ENCODE measurements around the gene LST1. TPM values are rescaled to one million over a fixed set of nuclear protein-coding genes. Genes with fewer than 3 reads are reported as not detected.
"Not testable (repeated sequence)": the region's sequence is repeated elsewhere in the genome, so short reads cannot be mapped to it uniquely, and the experiment has no call there.

The LST1 gene
- total RNA-seq, 4 donors from 2014 or later, result 1.6 to 7.0 (median 4.4) TPM

DNA sequence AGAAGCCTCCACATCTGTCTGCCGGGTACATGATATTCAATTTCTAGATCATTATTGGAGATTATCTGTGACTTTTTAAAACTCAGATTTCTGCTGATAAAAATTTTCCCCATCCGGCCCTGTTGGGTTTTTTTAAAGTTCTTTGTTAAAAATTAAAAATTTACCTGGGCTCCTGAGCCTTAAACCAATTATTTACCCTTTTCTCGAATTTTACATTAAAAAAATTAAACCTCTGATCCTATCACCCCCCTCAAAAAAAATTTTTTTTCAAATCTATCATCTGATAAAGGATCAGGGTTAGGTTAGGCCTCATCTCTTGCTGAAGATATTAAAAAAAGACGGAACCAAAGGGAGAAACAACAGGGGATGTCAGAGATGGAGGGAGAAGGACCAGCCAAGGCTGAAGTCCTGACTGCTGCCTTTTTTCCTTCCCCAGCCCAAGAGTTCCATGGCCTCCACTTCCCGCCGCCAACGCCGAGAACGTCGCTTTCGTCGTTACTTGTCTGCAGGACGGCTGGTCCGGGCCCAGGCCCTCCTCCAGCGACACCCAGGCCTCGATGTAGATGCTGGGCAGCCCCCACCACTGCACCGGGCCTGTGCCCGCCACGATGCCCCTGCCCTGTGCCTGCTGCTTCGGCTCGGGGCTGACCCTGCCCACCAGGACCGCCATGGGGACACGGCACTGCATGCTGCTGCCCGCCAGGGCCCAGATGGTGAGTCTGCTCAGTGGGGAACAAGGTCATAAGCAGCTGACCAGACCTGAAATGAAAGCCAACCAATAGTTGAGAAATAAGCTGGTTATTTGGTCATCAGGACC lies 38.1 kb upstream of the LST1 start:
- intact Hi-C loops (cut with DNase I; ENCODE audit: low total_unique reads), result loop anchor here (5.0 kb wide), 1 partner anchor 49 kb away; no protein-coding TSS in a partner anchor
- no peak for DNase-seq (ENCODE audit: low spot score in 2 of 2)
- TF ChIP-seq POLR2A (IDR thresholded peaks at IDR 0.05) (no peak), CTCF (IDR thresholded peaks at IDR 0.05) (no peak)
- 78 to 80% methylated on average over 24 of the region's 24 CpGs for WGBS, 2 donors
- H3K4me3 ChIP-seq (ENCODE audit: low read depth, poor library complexity, severe bottlenecking), result no peak overlapping the region

DNA sequence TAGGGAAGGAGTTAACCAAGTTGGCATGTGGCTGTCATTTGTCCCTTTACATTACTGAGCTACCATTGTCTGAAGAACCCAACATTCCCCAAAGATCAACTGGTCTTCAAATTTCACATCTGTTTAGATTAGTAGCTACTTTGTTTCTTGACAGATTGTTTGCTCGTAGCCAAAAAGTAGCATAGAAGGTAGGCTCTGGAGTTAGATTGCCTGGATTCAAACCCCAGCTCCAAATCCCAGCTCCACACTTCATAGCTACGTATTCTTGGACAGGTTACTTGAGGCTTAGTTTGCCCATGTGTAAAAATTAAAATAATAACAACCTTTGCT lies 37.6 kb upstream of the LST1 start:
- no peak for TF ChIP-seq CTCF (IDR thresholded peaks at IDR 0.05)
- TF ChIP-seq POLR2A (IDR thresholded peaks at IDR 0.05), result no peak
- intact Hi-C loops (cut with DNase I; ENCODE audit: low total_unique reads), result loop anchor here (5.0 kb wide), 1 partner anchor 49 kb away; no protein-coding TSS in a partner anchor
- no peak overlapping the region for H3K4me3 ChIP-seq (ENCODE audit: low read depth, poor library complexity, severe bottlenecking)
- 97 to 98% methylated on average over 2 of the region's 2 CpGs for WGBS, 2 donors
- DNase-seq (ENCODE audit: low spot score in 2 of 2), result no peak

DNA sequence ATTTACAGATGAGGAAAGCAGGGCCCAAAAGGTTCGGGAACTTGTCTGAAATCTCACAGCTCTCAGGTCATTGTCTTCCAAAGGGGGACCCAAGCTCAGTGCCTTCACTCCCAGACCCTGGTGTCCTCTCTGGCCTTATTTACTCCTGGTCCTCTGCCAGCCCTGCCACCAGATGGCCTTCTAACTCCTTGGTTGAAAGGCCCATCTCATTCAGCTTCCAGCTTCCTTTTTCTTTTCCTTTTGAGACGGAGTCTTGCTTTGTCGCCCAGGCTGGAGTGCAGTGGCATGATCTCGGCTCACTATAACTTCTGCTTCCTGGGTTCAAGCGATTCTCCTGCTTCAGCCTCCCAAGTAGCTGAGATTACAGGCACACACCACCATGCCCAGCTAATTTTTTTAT lies 34.7 kb upstream of the LST1 start:
- WGBS, 2 donors, result 64 to 67% methylated on average over 5 of the region's 5 CpGs
- H3K4me3 ChIP-seq (ENCODE audit: low read depth, poor library complexity, severe bottlenecking); intact Hi-C loops (cut with DNase I; ENCODE audit: low total_unique reads); DNase-seq (ENCODE audit: low spot score in 2 of 2): not testable (repeated sequence)

DNA sequence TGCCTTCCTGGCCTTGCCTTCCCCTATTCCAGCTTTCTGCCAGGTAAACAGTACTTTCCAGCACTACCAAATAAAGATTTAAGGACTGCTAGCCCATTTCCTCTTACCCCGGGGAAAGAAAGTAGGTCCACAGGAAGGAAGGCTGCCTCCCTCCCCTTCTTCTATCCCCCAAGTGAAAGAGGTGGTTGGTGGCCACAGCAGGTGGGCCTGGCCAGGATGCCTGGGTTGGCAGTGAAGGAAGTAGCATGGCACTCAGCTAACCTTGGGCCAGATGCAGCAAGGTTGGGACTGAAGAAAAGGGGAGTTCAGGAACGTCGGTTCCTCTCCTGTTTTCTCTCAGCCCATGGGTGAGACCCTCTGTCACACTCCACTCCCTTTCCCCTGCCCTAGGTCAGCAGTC lies 29.8 kb upstream of the LST1 start:
- TF ChIP-seq POLR2A (IDR thresholded peaks at IDR 0.05) (no peak), CTCF (IDR thresholded peaks at IDR 0.05) (no peak)
- intact Hi-C loops (cut with DNase I; ENCODE audit: low total_unique reads), result no loop called here
- WGBS, 2 donors, result 65 to 91% methylated on average over 3 of the region's 3 CpGs
- no peak for DNase-seq (ENCODE audit: low spot score in 2 of 2)
- no peak overlapping the region for H3K4me3 ChIP-seq (ENCODE audit: low read depth, poor library complexity, severe bottlenecking)

DNA sequence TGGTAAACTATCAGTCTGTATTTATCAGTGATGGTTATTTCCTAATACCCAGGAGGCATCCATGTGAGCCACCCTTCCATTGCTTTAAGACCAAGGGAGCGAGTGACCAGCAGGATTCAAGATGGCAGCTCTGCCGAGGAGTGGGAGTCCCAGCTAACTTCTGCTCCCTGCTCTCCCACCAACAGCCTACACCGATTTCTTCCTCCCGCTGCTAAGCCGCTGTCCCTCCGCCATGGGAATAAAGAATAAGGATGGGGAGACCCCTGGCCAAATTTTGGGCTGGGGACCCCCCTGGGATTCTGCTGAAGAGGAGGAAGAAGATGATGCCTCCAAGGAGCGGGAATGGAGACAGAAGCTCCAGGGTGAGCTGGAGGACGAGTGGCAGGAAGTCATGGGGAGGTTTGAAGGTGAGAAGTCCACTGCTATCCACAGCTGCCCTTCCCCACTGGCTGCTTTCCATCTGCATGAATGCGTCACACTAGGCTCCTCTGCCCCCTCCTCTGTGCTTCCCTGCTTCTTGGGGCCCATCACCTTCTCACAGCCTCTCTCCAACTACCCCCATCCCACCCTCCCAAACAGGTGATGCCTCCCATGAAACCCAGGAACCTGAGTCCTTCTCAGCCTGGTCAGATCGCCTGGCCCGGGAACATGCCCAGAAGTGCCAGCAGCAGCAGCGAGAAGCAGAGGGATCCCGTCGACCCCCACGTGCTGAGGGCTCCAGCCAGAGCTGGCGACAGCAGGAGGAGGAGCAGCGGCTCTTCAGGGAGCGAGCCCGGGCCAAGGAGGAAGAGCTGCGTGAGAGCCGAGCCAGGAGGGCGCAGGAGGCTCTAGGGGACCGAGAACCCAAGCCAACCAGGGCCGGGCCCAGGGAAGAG lies 28.4 kb upstream of the LST1 start:
- TF ChIP-seq POLR2A (IDR thresholded peaks at IDR 0.05) (no peak), CTCF (IDR thresholded peaks at IDR 0.05) (no peak)
- WGBS, 2 donors, result 75 to 76% methylated on average over 24 of the region's 24 CpGs
- DNase-seq (ENCODE audit: low spot score in 2 of 2), result no peak
- intact Hi-C loops (cut with DNase I; ENCODE audit: low total_unique reads), result no loop called here
- no peak overlapping the region for H3K4me3 ChIP-seq (ENCODE audit: low read depth, poor library complexity, severe bottlenecking)

DNA sequence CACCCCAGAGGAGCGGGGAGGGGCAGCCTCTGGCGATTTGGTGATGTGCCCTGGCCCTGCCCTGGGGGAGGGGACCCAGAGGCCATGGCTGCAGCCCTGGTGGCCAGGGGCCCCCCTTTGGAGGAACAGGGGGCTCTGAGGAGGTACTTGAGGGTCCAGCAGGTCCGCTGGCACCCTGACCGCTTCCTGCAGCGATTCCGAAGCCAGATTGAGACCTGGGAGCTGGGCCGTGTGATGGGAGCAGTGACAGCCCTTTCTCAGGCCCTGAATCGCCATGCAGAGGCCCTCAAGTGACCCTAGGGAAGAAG lies 27.8 kb upstream of the LST1 start:
- WGBS, 2 donors, result 75 to 78% methylated on average over 8 of the region's 8 CpGs
- intact Hi-C loops (cut with DNase I; ENCODE audit: low total_unique reads), result no loop called here
- H3K4me3 ChIP-seq (ENCODE audit: low read depth, poor library complexity, severe bottlenecking), result no peak overlapping the region
- no peak for TF ChIP-seq POLR2A (IDR thresholded peaks at IDR 0.05)
- no peak for TF ChIP-seq CTCF (IDR thresholded peaks at IDR 0.05)
- DNase-seq (ENCODE audit: low spot score in 2 of 2), result no peak

All from lower leg skin (tissue), 4 donors.